Non-pigmented ciliary epithelial cell (primary cell): ENCODE results near the gene SAMD11.

Experiments used
- DNase-seq: peaks from one replicate; pipeline ENCODE4 v3.0.0-alpha.2; 2010; ENCODE audit warnings: low read depth

Gene SAMD11

DNA sequence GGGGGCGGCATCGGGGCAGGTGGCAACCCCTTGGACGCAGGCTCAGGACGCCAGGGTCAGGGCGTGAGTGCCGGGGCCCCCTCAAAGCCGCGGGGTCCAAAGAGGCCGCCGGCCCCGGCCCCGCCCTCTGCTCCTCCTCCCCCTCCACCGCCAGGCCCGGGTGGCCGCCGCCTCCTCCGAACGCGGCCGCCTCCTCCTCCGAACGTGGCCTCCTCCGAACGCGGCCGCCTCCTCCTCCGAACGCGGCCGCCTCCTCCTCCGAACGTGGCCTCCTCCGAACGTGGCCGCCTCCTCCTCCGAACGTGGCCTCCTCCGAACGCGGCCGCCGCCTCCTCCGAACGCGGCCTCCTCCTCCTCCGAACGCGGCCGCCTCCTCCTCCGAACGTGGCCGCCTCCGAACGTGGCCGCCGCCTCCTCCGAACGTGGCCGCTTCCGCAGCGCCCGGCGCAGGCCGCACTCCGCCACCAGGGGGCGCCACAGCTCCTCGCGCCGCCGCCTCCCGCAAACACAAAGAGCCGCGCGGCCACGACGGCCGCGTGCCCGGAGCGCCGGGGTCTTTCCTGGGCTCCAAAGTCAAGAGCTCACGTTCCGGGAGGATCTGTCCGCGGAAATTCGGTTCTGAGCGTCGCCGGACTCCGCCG, 19.3 kb upstream of the SAMD11 start:
- no peak for DNase-seq

DNA sequence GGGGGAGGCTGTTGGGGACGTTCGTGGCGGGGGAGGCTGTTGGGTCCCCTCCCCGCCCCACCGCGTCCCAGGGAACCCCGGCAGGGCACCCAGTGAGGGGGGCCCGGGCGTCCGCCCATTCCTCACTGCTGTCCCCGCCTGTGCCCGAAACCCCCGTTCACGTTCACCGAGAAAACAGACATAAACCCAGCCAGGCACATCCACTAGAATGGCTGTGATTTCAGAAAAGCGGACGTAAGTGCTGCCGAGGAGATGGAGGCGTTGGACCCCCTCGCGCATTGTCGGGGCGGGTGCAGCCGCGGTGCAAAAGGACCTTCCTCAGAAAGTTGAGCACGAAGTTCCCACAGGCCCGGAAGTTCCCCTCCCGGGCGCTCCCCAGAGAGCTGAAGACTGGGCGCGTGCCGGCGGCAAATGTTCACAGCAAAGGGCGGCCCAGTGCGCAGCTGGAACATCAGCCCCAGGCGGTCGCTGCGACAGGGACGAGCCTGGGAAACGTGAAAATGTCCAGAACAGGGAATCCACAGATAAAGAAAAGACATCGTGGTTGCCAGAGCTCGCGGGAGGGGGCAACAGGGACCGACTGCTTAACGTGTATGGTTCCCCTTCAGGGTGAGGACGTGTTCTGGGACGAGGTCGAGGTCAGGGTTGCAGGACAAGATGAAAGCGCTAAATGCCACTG, 18.5 kb upstream of the SAMD11 start:
- no peak for DNase-seq

DNA sequence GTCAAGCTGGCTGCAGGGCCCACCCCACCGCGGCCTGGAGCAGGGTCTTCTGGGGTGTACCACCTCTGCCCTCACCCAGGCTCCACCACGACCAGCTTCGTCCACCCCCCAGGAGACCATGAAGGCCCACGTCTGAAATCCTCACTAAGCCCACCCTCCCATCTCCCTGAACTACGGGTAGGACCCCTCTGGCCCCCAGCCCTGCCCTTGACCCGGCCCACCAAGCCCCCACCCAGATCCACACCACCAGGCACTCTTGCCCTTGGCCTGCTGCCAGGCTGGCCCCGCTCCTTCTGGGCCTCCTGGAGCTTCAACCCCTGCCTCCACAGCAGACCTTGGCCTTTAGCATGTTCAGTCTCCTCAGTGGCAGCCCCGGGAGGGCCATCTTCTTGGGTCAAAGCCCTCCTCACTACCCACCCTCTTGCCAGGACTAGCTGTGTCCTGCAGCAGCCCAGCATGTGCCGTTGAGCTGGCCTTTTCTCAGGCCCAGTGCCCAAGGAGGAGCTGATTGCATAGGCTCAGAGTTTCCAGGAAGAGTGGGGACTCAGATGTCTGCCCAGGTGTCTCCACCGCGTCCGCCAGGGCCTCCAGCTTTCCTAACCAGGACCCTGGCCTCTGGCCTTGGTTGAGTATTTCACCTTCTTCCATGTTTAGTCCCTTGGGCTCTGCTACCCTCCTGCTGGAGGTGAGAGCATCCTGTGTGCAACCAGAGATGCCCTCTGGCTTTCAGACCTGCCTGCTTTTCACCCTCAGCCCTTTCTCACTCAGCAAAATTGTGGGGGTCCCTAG, 17.7 kb upstream of the SAMD11 start:
- no peak for DNase-seq

DNA sequence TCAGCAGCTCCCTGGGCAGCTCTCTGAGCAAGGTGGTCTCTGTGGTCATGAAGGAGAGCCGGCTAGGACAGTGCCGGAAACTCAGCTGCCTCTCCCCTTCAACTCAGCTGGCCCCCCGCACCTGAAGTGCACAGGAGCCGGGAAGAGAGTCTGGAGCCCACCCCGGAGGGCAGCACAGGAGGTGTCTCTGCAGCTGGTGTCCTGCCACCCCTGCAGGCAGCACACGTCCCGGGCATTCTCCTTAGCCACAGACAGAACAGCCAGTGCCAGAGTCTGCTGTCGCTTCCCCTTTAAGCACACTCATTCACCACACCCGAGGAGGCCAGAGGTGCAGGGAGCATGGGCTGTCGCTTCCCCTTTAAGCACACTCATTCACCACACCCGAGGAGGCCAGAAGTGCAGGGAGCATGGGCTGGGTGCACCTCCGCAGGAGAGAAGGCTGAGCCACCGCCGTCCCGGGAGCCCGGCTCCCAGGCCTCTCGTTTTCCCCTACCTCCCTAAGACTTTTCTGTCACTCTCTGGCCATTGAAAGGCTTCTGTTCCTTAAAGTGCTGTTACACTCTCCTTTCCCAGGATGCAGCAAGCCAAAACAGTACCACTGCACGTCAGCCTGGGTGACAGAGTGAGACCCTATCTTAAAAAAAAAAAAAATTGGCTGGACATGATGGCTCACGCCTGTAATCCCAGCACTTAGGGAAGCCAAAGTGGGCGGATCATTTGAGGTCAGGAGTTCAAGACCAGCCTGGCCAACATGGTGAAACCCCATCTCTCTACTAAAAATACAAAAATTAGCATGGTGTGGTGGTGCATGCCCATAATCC, 16.9 kb upstream of the SAMD11 start:
- no peak for DNase-seq

DNA sequence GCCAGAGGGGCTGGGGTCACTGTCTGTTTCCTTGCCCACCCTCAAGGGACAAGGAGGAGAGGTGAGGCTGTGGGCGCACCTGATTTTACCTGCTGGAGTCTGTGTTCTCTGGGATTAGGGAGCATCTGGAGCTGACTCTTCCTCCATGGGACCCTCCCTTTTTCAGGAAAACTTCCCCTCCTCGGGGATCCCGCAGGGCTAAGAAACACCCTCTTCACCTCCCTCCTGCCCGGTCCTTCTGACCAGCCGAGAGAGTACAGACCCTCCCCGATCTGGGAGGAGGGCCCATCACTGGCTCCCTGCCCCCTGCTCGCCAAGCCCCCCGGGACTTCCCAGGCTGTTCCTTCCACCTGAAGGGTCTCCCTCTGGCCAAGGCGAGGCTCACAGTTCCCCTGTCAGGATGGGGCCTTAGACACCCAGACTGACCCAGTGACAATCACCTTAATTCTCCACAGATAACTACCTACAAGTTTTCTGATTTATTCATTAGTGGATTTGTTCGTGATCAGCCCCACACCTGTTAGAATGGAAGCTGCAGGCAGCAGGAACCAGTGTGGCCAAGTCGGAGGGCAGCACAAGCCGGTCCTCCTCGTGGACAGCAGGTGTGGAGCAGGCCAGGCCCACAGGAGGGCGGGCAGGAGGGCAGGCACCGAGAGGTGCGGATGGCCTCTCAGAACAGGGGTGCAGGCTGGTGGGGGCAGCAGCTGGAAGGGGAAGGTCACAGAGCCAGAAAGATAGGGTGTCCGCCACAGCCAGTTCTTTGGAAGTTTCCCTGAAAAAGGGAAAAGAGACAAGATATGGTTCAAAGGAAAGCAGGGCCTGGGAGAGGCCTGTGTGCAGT, 15.9 kb upstream of the SAMD11 start:
- DNase-seq: no peak

DNA sequence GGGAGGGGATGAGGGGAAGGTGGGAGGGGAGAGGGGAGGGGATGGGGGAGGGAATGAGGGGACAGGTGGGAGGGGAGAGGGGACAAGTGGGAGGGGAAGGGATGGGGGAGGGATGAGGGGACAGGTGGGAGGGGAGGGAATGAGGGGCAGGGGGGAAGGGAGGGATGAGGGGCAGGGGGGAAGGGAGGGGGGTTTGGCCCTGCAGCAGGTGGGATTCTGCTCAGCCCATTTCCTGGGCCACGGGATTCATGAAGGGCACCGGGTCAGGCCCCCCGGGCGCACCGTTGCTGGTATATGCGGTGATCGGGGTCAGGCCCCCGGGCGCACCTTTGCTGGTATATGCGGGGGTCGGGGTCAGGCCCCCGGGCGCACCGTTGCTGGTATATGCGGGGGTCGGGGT, 15.1 kb upstream of the SAMD11 start:
- DNase-seq: no peak

DNA sequence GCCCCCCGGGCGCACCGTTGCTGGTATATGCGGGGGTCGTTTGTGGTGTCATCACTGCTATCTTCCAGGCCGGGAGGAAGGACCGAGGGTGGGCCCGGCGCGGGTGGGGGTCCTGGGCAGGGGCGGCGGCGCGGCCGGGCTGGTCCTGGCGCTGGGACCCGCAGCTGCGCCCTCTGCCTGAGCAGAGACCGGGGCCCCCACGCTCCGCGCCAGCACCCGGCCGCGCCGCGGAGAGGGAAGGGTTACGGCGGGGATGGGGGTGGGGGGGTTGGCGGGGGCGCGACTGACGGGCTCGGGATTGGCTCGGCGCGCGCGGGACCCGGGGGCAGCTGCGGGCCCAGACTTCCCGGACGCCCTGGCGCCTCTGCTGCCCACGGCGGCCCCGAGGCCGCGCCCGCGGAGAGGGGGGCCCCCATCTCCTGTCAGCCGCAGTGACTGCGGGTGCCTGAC, 13.8 kb upstream of the SAMD11 start:
- DNase-seq: no peak

DNA sequence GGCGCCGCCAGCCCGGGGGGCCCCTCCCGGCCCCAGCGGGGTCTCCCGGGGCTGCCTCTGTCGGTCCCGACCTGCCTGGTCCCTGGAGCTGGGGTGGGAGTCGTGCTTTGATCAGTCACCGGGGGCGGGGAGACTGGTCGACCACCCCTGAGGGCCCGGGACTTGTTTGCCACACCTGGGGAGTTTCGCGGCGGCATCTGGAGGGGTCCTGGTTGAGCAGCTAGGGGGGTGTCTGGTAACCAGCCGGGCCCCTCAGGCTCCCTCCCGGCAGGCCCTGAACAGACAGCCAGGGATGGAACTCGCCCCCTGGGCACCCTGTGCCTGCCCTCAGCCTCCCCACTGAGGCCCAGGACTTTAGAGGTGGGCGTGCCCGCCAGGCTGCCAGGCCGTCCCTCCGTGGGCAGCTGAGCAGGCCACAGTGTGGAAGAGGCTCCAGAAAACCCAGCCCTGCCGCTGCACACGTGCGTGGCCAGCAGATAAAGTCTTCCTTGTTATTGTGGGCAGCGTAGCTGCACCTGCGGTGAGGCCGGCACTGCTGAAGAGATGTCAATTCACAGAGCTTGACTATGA, 13.3 kb upstream of the SAMD11 start:
- no peak for DNase-seq

DNA sequence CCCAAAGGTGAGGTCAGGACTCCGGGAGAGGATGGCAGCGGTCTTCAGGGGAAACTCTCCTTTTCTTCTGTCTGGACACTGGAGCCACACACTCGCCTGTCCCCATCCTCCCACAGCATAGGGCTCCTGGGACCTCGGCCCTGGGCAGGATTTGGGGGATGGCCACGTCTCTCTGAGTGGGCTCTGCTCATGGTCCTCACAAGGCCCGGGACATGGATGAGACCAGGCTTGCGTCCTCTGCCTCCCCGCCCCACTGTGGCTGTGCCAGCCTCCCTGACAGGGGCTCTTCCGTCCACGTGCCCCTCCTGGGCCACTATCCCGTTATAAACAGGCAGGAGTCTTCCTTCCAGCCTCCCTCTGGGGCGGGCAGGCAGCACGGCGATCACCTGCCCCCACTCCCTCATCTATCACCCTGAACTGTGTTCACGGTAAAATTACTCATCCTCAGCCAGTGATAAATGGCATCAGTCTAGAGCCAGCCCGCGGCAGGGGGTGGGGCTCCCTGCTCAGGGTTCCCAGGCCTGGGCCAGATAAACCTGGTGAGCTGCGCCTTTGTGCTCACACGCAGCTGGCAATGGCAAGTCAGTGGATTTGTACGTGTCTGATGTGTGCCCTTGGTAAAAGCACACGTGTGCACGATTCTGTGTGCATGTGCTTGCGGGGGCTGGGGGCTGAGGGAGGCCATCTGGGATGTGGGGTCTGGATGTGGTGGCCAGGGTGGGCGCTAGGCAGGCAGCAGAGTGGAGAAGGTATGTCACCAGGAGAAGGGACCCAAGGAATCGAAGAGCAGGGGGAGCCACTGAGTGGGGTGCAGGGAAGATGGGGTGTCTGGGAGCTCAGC, 12.6 kb upstream of the SAMD11 start:
- DNase-seq: no peak

DNA sequence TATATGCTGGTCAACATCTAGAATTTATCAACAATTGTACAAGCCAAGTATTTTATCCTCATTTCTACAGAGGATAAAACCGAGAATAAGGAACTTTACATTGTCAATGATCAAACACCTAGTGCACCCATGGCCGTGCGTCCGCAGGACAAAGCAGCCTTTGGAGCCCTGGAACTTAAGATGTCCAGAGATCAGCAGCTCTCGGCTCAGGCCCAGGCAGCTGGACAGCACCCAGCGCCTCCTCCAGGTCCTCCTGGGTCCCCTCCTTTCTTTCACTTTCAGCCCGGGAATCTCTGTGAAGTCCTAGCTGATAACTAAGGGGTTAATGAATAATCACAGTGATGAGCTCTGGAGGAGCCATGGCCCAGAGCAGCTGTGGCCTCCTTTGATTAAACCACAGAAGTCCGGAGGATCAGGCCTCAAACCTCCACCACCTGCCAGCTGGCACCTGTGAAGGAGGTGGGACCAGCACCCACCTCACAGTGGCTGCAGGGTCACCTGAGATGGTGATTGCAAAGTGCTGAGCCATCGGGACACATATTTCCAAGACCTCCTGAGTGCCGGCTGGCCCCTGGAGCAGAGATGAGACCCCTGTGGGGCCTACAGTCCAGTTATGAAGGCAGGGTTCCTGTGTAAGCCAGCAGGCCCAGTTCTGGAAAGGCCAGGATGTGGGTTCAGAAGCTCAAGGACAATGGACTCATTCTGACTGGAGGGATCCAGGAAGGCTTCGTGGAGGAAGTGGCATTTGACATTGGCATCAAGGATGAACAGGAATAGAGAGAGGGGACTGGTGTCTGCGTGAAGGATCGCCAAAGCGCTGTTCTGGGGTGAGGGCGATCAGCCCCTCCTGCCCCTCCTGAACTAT, 11.6 kb upstream of the SAMD11 start:
- no peak for DNase-seq

DNA sequence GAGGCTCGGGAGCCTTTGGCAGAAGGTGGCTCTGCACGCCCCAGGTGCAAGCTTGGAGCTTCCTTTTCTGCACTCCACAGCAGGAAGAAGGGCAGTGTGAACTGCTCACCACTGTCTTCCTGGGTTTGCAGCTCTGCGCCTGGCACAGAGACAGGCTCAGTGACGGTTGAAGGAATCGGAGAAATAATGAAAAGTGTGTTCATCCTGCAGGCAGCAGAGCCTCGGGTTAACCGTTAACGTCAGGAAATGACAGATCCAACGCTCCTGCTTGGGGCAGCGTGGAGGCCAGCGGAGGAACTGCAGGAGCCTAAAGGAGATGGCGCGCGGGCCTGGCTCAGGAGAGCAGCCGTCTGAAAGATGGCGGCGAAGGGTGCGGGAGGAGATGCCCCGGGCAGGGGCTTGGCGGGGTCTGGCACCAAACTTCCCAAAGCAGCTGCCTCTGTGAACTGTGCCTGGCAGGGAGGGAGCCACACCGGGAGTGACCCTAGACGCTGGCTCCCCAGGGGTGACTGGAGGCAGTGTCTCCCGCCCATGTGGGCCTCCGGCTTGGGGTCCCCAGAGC, 10.9 kb upstream of the SAMD11 start:
- no peak for DNase-seq

DNA sequence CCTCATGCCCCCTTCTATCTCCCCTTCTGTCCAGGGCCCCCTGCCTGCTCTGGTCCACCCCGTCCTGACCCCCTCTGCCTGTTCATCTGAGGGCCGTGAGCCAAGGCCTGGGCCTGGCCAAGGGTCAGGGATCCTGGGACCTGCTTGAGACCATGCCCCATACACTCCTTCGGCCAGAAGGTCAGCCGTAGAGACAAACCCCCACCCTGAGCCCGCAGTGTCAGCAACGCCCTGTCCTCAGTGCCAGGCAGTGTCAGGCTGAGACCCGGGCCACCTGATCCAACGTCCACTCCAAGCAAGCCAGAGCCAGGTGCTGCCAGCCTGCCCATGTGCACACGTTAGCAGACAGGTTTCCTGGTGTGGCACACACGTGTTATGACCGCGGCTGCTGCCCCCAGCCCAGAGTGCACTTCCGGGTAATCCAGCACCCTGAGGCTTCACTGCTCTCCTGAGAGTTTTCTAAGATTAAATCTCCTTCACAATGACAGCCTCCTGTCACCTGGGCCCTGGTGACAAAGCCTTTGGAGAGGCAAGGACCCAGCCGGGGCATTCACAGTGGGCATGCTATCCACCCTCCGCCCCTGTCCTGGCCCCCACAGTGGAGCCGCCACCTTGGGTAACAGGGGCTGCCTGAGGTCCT, 10.1 kb upstream of the SAMD11 start:
- DNase-seq: no peak

DNA sequence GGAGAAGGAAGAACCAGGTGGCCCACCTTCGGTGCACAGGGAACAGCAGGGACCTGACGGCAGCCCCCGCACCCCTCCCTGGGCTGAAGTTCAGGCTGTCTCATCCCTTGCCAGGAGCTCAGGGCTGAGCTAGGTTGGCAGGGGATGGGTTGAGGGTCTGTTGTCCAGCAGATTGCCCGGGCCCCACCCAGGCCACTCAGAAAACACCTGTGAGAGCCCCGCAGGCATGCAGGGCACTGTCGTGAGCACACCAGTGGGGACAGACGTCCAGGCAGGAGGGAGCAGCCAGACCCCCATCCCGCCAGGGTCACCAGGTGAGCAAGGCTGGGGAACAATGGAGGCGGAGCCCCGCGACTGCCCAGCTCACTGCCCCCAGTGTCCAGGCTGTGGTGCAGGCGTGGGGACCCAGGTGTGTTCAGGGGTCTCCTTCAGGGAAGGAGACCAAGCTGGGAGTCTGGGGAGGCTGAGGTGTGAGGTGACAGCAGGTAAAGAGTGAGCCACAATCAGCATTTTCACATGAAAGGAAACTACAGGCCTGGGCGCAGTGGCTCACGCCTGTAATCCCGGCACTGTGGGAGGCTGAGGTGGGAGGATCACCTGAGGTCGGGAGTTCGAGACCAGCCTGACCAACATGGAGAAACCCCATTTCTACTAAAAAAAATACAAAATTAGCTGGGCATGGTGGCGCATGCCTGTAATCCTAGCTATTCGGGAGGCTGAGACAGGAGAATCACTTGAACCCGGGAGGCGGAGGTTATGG, 9.4 kb upstream of the SAMD11 start:
- DNase-seq: no peak

DNA sequence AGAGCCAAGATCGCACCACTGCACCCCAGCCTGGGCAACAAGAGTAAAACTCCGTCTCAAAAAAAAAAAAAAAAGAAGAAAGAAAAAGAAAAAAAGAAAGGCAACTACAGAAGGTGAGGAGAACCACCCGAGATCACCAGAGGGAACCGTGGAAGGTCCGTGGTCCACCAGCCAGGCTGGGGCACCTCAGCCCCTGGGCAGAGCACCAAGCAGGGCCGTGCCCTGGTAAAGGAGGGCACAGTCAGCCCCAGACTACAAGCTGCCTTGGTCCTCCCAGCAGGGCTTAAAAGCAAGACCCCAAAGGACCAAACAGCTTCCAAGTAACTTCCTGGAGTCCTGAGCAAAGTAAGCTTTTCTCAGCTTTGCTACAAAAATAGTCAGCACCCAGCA, 8.8 kb upstream of the SAMD11 start:
- no peak for DNase-seq

DNA sequence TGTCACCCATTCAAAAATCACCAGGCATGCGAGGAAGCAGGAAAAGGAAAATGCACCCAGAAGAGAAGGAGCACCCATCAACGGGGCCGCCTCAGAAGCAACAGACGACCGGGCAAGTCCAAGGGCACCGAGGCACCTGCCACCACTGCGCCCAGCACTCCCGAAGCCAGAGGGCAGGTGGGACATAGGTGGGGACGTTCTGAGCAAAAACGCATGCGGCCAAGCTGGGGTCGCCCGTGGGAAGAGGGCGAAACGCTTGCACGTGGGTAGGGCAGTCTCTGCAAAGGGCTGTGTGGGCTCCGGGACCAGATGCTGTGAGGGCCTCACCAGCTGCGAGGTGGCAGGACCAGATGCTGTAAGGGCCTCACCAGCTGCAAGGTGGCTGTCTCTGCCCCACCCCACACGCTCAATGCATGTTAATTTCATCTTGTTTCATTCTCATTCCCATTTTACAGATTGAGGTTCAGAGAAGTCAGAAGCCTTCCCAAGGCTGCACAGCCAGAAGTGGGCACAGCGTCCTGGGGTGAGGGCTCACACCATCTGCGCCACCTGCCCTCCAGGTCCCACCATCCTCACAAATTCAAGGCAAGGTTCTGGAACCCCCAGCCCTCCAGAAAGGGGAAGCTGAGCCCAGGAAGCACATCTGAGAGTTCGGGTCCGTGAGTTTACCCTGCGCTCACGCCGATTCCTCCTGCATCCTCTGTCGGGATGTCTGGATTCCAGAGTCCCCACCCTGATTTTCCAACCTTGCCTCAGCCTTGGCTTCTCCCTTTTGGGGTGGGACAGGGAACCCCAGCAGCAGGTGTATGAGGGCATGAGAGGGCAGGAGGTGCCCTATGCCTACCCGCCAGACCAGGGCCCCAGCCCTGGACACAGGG, 8.2 kb upstream of the SAMD11 start:
- no peak for DNase-seq
